Neural progenitor cell (in vitro differentiated cells): Measurements from ENCODE around the gene ELOVL6. TPM values are rescaled to one million over a fixed set of nuclear protein-coding genes. Genes with fewer than 3 reads are reported as not detected.

Experiments
- DNase-seq: peaks from one replicate; pipeline ENCODE4 v3.0.0-alpha.2; 2016; ENCODE audit warnings: low spot score
- H2AFZ ChIP-seq: fragments of 200-600 bp; sonication (generic); replicated peaks from 2 replicates; pipeline ENCODE4 v1.6.1; 2016; ENCODE audit warnings: antibody characterized with exemption
- H3F3A ChIP-seq: fragments of 200-600 bp; sonication (generic); 2 replicates; pipeline ENCODE4 v1.6.1; 2016; ENCODE audit warnings: antibody characterized with exemption, low read depth
- H3K27ac ChIP-seq: fragments of 200-600 bp; sonication (generic); 2 replicates; pipeline ENCODE4 v1.5.1; 2016; ENCODE audit warnings: mild to moderate bottlenecking
- H3K27me3 ChIP-seq: fragments of 200-600 bp; sonication (generic); 2 replicates; pipeline ENCODE4 v1.6.1; 2016; ENCODE audit warnings: mild to moderate bottlenecking, moderate library complexity
- H3K36me3 ChIP-seq: fragments of 200-600 bp; sonication (generic); 2 replicates; pipeline ENCODE4 v1.5.1; 2016
- H3K4me1 ChIP-seq: fragments of 200-600 bp; sonication (generic); 2 replicates; pipeline ENCODE4 v1.6.1; 2016; ENCODE audit warnings: mixed run types
- H3K4me2 ChIP-seq: fragments of 200-600 bp; sonication (generic); 2 replicates; pipeline ENCODE4 v1.6.1; 2016
- H3K4me3 ChIP-seq: fragments of 200-600 bp; sonication (generic); 2 replicates; pipeline ENCODE4 v1.5.1; 2016
- H3K79me2 ChIP-seq: fragments of 200-600 bp; sonication (generic); 2 replicates; pipeline ENCODE4 v1.6.1; 2016; ENCODE audit warnings: low read depth
- H3K9ac ChIP-seq: fragments of 200-600 bp; sonication (generic); 2 replicates; pipeline ENCODE4 v1.6.1; 2016
- H3K9me3 ChIP-seq: fragments of 200-600 bp; sonication (generic); 2 replicates; pipeline ENCODE4 v1.5.1; 2016; ENCODE audit warnings: low read depth
- H4K20me1 ChIP-seq: fragments of 200-600 bp; sonication (generic); 2 replicates; pipeline ENCODE4 v1.6.1; 2016; ENCODE audit warnings: low read depth
- H3K27ac Mint-ChIP-seq: 3 replicates; pipeline ENCODE4 v1.8.0; 2021; ENCODE audit warnings: mixed read lengths
- H3K27me3 Mint-ChIP-seq: 2 replicates; pipeline ENCODE4 v1.8.0; 2022; ENCODE audit warnings: low read depth, mild to moderate bottlenecking, inconsistent platforms, moderate library complexity, mixed read lengths; ENCODE audit not compliant: insufficient read depth
- H3K36me3 Mint-ChIP-seq: 3 replicates; pipeline ENCODE4 v1.8.0; 2021; ENCODE audit warnings: mixed read lengths
- H3K4me1 Mint-ChIP-seq: 3 replicates; pipeline ENCODE4 v1.8.0; 2021; ENCODE audit warnings: mixed read lengths
- H3K4me3 Mint-ChIP-seq: 3 replicates; pipeline ENCODE4 v1.8.0; 2021; ENCODE audit warnings: mild to moderate bottlenecking, moderate library complexity, mixed read lengths
- H3K9me3 Mint-ChIP-seq: 3 replicates; pipeline ENCODE4 v1.8.0; 2020; ENCODE audit warnings: mixed read lengths
- EZH2 ChIP-seq: fragments of 200-600 bp; sonication (generic); IDR thresholded peaks from 2 replicates; pipeline ENCODE4 v1.6.1; 2017; ENCODE audit warnings: antibody characterized with exemption, mild to moderate bottlenecking, moderate library complexity
- EZH2phosphoT487 ChIP-seq: fragments of 200-600 bp; sonication (generic); IDR thresholded peaks from 2 replicates; pipeline ENCODE4 v1.6.1; 2017; ENCODE audit warnings: antibody characterized with exemption
- total RNA-seq: library from RNA; depleted of rRNA; stranded (reverse); fragments of >200 nt; gene quantifications from 2 replicates; pipeline ENCODE4 v1.2.3, GENCODE V29; 2015; ENCODE audit warnings: low replicate concordance
- TF ChIP-seq, protein P1 (sequence below): fragments of 200-600 bp; sonication (generic); IDR thresholded peaks from 2 replicates; pipeline ENCODE4 v1.5.1; 2017; ENCODE audit warnings: antibody characterized with exemption, mild to moderate bottlenecking

Gene ELOVL6
- total RNA-seq, 1 donor from 2014 or later, result 54.4 TPM

DNA sequence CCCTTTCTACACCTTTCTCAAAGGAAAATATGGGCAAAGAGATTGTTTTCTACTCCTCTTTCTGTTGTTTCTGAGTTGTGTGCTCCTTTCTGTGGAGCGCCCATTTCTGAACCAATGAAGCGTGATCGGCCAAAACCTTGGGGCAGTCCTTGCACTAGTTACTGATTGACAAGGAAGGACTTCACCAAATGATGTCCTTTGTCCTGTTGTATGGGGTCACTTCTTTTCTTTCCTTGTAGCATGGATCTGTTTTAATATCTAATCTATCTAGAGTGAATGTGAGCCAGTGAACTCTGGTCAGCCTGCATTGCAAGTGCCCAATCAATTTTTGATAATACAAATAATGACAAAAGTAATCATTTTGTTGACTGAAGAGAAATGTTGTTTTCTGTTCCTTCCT lies 191.2 kb downstream of the ELOVL6 start:
- no peak for TF ChIP-seq EZH2phosphoT487
- TF ChIP-seq, protein P1, sequence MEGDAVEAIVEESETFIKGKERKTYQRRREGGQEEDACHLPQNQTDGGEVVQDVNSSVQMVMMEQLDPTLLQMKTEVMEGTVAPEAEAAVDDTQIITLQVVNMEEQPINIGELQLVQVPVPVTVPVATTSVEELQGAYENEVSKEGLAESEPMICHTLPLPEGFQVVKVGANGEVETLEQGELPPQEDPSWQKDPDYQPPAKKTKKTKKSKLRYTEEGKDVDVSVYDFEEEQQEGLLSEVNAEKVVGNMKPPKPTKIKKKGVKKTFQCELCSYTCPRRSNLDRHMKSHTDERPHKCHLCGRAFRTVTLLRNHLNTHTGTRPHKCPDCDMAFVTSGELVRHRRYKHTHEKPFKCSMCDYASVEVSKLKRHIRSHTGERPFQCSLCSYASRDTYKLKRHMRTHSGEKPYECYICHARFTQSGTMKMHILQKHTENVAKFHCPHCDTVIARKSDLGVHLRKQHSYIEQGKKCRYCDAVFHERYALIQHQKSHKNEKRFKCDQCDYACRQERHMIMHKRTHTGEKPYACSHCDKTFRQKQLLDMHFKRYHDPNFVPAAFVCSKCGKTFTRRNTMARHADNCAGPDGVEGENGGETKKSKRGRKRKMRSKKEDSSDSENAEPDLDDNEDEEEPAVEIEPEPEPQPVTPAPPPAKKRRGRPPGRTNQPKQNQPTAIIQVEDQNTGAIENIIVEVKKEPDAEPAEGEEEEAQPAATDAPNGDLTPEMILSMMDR, result no peak
- no peak for TF ChIP-seq EZH2
- Mint-ChIP-seq H3K27me3 (peaks cover 2% of the 10 kb centered on the region), H3K4me3 (no peak overlapping the region), H3K4me1 (peaks cover 5% of the 10 kb centered on the region), H3K9me3 (no peaks in the 10 kb centered on the region), H3K36me3 (no peaks in the 10 kb centered on the region), H3K27ac (no peak overlapping the region)
- H3K27me3 ChIP-seq, result no peaks in the 10 kb centered on the region
- no peaks in the 10 kb centered on the region for H3K79me2 ChIP-seq
- no peak overlapping the region for H2AFZ ChIP-seq
- H3K4me3 ChIP-seq, result no peak overlapping the region
- H4K20me1 ChIP-seq, result no peaks in the 10 kb centered on the region
- no peak for DNase-seq
- no peaks in the 10 kb centered on the region for H3K9me3 ChIP-seq
- no peak overlapping the region for H3K4me2 ChIP-seq
- H3F3A ChIP-seq, result no peaks in the 10 kb centered on the region
- peaks cover 5% of the 10 kb centered on the region for H3K4me1 ChIP-seq
- no peak overlapping the region for H3K9ac ChIP-seq
- H3K36me3 ChIP-seq, result no peaks in the 10 kb centered on the region
- no peak overlapping the region for H3K27ac ChIP-seq

DNA sequence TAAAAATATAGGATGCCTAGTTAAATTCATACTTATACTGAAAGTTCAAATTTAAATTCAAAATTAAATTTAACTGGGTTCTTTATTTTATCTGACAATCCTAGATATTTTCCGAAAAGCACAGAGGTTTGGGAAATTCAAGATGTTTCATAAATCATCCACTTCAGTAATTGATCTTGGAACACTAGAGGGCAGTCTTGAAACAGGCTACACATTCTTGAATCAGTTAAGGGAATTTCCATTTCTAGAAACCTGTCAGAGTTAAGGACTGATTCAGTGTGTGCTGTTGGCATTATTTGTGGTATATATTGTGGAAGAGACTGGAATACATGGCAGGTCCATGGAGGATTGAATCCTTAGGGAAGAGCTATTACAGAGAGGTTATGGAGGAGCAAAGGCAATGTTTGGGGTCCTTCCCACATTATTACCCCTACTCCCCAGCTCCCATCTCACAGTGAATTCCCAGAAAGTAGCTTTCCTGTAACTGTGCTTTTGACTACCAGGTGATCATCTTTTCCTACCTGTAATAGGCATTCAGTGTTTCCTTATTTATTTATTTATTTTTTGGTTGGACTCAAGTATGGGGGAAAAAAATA lies 192.9 kb downstream of the ELOVL6 start:
- Histone ChIP-seq H3K4me3 (no peak overlapping the region), H3K9ac (no peak overlapping the region), H3K36me3 (no peaks in the 10 kb centered on the region), H3F3A (no peaks in the 10 kb centered on the region), H4K20me1 (no peaks in the 10 kb centered on the region), H2AFZ (no peak overlapping the region), H3K4me2 (no peak overlapping the region), H3K27me3 (no peaks in the 10 kb centered on the region), H3K9me3 (no peaks in the 10 kb centered on the region), H3K79me2 (no peaks in the 10 kb centered on the region), H3K27ac (no peak overlapping the region), H3K4me1 (peaks cover 5% of the 10 kb centered on the region)
- TF ChIP-seq, protein P1, result peak; percentile 89
- no peak for TF ChIP-seq EZH2
- TF ChIP-seq EZH2phosphoT487, result no peak
- Mint-ChIP-seq H3K27me3 (peaks cover 2% of the 10 kb centered on the region), H3K4me3 (no peak overlapping the region), H3K4me1 (peaks cover 5% of the 10 kb centered on the region), H3K27ac (no peak overlapping the region), H3K36me3 (no peaks in the 10 kb centered on the region), H3K9me3 (no peaks in the 10 kb centered on the region)
- DNase-seq, result peak; percentile 68

DNA sequence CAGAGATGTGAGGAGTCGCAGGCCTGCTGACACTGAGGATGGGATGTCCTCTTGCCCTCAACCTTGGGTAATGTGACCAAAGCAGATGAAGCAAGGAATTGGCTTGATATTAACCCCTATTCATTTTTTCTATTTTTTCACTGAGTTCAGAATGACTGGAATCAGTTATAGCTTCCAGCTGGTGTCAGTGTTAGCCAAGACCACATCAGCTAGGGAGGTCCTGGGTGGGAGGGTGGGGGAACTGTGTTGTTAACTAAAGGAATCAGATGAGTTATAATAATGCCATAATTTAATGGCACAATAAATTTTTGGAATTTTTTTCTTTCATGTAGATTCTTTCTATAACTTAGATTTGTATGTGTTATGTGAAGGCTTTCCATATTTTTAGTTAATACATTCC lies 193.9 kb downstream of the ELOVL6 start:
- Histone ChIP-seq H3K9me3 (no peaks in the 10 kb centered on the region), H3K36me3 (no peaks in the 10 kb centered on the region), H3K27me3 (no peaks in the 10 kb centered on the region), H3K27ac (no peak overlapping the region), H3K9ac (no peak overlapping the region), H3K79me2 (no peaks in the 10 kb centered on the region), H3F3A (no peaks in the 10 kb centered on the region), H3K4me1 (peaks cover 5% of the 10 kb centered on the region), H2AFZ (no peak overlapping the region), H3K4me2 (no peak overlapping the region), H4K20me1 (no peaks in the 10 kb centered on the region), H3K4me3 (no peak overlapping the region)
- no peaks in the 10 kb centered on the region for H3K9me3 Mint-ChIP-seq
- no peak overlapping the region for H3K27ac Mint-ChIP-seq
- H3K4me1 Mint-ChIP-seq, result peaks cover 2% of the 10 kb centered on the region
- no peak overlapping the region for H3K4me3 Mint-ChIP-seq
- H3K36me3 Mint-ChIP-seq, result no peaks in the 10 kb centered on the region
- peaks cover 2% of the 10 kb centered on the region for H3K27me3 Mint-ChIP-seq
- DNase-seq, result no peak
- TF ChIP-seq, protein P1, result no peak
- no peak for TF ChIP-seq EZH2phosphoT487
- no peak for TF ChIP-seq EZH2
